Heart right ventricle (tissue), 16 donors: ENCODE results near the gene PCDHB13. TPM values are rescaled to one million over a fixed set of nuclear protein-coding genes. Genes with fewer than 3 reads are reported as not detected.
"Not testable (repeated sequence)": the region's sequence is repeated elsewhere in the genome, so short reads cannot be mapped to it uniquely, and the experiment has no call there.

Experiments used
- ATAC-seq, 8 donors: fragments of 200-7000 bp; cut with Tn5 transposase; one replicate each; pipeline ENCODE4 v1.9.1; 2020; ENCODE audit warnings: mild to moderate bottlenecking in 8 of 8, moderate library complexity in 8 of 8, moderate number of reproducible peaks in 1 of 8
- DNase-seq, 2 donors: peaks; one replicate each; pipeline ENCODE4 v3.0.0-alpha.2; 2020
- H3K27ac ChIP-seq, 10 donors: fragments of 200-600 bp; sonication (generic) in 2 of 10; one replicate each; pipeline versions ENCODE4 v1.5.0 to v1.8.0; 2020 to 2022; ENCODE audit warnings: mild to moderate bottlenecking in 3 of 10
- H3K27me3 ChIP-seq, 7 donors: fragments of 200-600 bp; one replicate each; pipeline ENCODE4 v1.8.0; 2021 to 2022; ENCODE audit warnings: mild to moderate bottlenecking in 2 of 7
- H3K36me3 ChIP-seq, 9 donors: fragments of 200-600 bp; sonication (generic) in 1 of 9; one replicate each; pipeline versions ENCODE4 v1.5.0 to v1.8.0; 2020 to 2022; ENCODE audit warnings: mild to moderate bottlenecking in 2 of 9
- H3K4me1 ChIP-seq, 9 donors: fragments of 200-600 bp; sonication (generic) in 1 of 9; one replicate each; pipeline versions ENCODE4 v1.5.0 to v1.8.0; 2020 to 2022; ENCODE audit warnings: mild to moderate bottlenecking in 4 of 9
- H3K4me3 ChIP-seq, 10 donors: fragments of 200-600 bp; sonication (generic) in 2 of 10; one replicate each; pipeline versions ENCODE4 v1.5.0 to v1.8.0; 2020 to 2022; ENCODE audit warnings: mild to moderate bottlenecking in 7 of 10, moderate library complexity in 2 of 10
- H3K9me3 ChIP-seq, 11 donors: fragments of 200-600 bp in 10 of 11; sonication (generic) in 2 of 11; one replicate each; pipeline versions ENCODE4 v1.5.0 to v1.8.0; 2013 to 2022; ENCODE audit warnings: mild to moderate bottlenecking in 2 of 11, control low read depth in 1 of 11, moderate library complexity in 1 of 11
- WGBS, 2 donors: extraction: QIAGEN DNeasy Blood & Tissue Kit; methylation state at CpG; one replicate each; pipeline ENCODE4 v1.1.7; 2013; ENCODE audit warnings: inconsistent platforms in 1 of 2; 5-methylcytosine and 5-hydroxymethylcytosine counted together
- intact Hi-C, 10 donors: fragments of 100-400 bp; cut with DNase I; formaldehyde crosslinking; loops; one replicate each; pipeline versions ENCODE4 v1.11.1 to v1.14.2; 2022
- polyA plus RNA-seq, 2 donors: library from polyadenylated mRNA; stranded (reverse); fragments of 200-250 nt; gene quantifications; one replicate each; pipeline ENCODE4 v1.2.3, GENCODE V29; 2013
- total RNA-seq, 10 donors: library from RNA; stranded (reverse); fragmentation: NEBNext Ultra II Directional in 3 of 10; extraction: Animal tissue kit (Norgen Biotek cat#: 25700) in 3 of 10; gene quantifications; one replicate each; pipeline versions ENCODE4 v1.2.1 to v1.2.4, GENCODE V29; 2021 to 2023
- TF ChIP-seq, protein P1 (sequence below), 9 donors: fragments of 200-600 bp; sonication (generic) in 2 of 9; IDR thresholded peaks; one replicate each; pipeline versions ENCODE4 v1.5.0 to v1.8.0; 2021 to 2022; ENCODE audit warnings: antibody characterized with exemption in 9 of 9, mild to moderate bottlenecking in 5 of 9, moderate library complexity in 1 of 9
- donor health status: Arrhythmogenic right ventricular cardiomyopathy.
- donor health status: ischemic (EF 13 %, LVEDD 7.1; RV severe dilation, severe dysfunction).
- donor health status: healthy with polysubstance abuse.
- donor health status: DM: no; HTN: yes; CAD: no.
- donor health status: DM: no; HTN: no; CAD: no.
- donor health status: ischemic (EF 25% LVEDD 6.9; RV normal size, moderate dysfunction).
- donor health status: ischemic (EF 25% LVEDD 5.7; RV mildly dilated, moderate dysfunction).
- donor health status: healthy.
- donor health status: DM: yes; HTN: yes; CAD: no.
- donor health status: Ischemic cardiomyopathy.
- donor health status: ischemic (EF 35%, LVEDD 5.7; RV mildly dilated, moderate dysfunction).
- donor health status: nonischemic (EF 11% LVEDD 7.7; RV severe dilation, severe dysfunction).
- donor health status: DM: yes; HTN: yes; CAD: no.
- donor health status: PGD.
- donor health status: ischemic (EF 29% LVEDD 5.4; RV normal size, mild dysfunction).
- donor health status: nonischemic (EF 23%, LVEDD 6.1; RV moderate dilation, normal function).

The PCDHB13 gene
- total and polyA plus RNA-seq, 12 donors: 1.0 to 5.4 (median 3.3) TPM

DNA sequence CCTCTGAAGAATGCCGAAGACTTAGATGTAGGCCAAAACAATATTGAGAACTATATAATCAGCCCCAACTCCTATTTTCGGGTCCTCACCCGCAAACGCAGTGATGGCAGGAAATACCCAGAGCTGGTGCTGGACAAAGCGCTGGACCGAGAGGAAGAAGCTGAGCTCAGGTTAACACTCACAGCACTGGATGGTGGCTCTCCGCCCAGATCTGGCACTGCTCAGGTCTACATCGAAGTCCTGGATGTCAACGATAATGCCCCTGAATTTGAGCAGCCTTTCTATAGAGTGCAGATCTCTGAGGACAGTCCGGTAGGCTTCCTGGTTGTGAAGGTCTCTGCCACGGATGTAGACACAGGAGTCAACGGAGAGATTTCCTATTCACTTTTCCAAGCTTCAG lies 864 bp downstream of the PCDHB13 start:
- peaks cover 0 to 93% (median 46%) of the 10 kb centered on the region in 11 donors for H3K9me3 ChIP-seq
- H3K27ac ChIP-seq, DNase-seq, H3K4me1 ChIP-seq: not testable (repeated sequence)
- 50 to 51% methylated on average over 10 of the region's 12 CpGs for WGBS, 2 donors
- peaks cover 0 to 25% (median 5%) of the 10 kb centered on the region in 7 donors for H3K27me3 ChIP-seq
- peak overlapping the region in 2 of 10 donors; percentile 5 to 20 for H3K4me3 ChIP-seq
- intact Hi-C loops: loop anchor here in 4 of 10 donors (10.0 kb wide), 2 partner anchors 200 to 350 kb away; partner anchors contain the start of genes PCDHGA10 (in 1 of the 4) and PCDHGB7 (in 1 of the 4)
- peak in 2 of 8 donors; percentile 39 to 44 for ATAC-seq
- peaks cover 0 to 26% (median 0%) of the 10 kb centered on the region in 9 donors for H3K36me3 ChIP-seq

DNA sequence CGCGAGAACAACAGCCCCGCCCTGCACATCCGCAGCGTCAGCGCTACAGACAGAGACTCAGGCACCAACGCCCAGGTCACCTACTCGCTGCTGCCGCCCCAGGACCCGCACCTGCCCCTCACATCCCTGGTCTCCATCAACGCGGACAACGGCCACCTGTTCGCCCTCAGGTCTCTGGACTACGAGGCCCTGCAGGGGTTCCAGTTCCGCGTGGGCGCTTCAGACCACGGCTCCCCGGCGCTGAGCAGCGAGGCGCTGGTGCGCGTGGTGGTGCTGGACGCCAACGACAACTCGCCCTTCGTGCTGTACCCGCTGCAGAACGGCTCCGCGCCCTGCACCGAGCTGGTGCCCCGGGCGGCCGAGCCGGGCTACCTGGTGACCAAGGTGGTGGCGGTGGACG lies 1.8 kb downstream of the PCDHB13 start:
- not testable (repeated sequence) for ATAC-seq, H3K4me3 ChIP-seq, DNase-seq, H3K27ac ChIP-seq, H3K4me1 ChIP-seq
- WGBS, 2 donors: 31% methylated on average over 28 to 34 of the region's 40 CpGs
- intact Hi-C loops: loop anchor here in 4 of 10 donors (10.0 kb wide), 2 partner anchors 199 to 349 kb away; partner anchors contain the start of genes PCDHGA10 (in 1 of the 4) and PCDHGB7 (in 1 of the 4)
- peaks cover 0 to 29% (median 0%) of the 10 kb centered on the region in 9 donors for H3K36me3 ChIP-seq
- H3K27me3 ChIP-seq: peaks cover 0 to 19% (median 4%) of the 10 kb centered on the region in 7 donors
- H3K9me3 ChIP-seq: peaks cover 0 to 93% (median 45%) of the 10 kb centered on the region in 11 donors

DNA sequence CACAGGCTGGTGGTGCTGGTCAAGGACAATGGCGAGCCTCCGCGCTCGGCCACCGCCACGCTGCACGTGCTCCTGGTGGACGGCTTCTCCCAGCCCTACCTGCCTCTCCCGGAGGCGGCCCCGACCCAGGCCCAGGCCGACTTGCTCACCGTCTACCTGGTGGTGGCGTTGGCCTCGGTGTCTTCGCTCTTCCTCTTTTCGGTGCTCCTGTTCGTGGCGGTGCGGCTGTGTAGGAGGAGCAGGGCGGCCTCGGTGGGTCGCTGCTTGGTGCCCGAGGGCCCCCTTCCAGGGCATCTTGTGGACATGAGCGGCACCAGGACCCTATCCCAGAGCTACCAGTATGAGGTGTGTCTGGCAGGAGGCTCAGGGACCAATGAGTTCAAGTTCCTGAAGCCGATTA lies 2.3 kb downstream of the PCDHB13 start:
- H3K27ac ChIP-seq, H3K4me1 ChIP-seq, ATAC-seq, H3K4me3 ChIP-seq, DNase-seq: not testable (repeated sequence)
- peaks cover 0 to 94% (median 50%) of the 10 kb centered on the region in 11 donors for H3K9me3 ChIP-seq
- intact Hi-C loops: loop anchor here in 4 of 10 donors (10.0 kb wide), 2 partner anchors 199 to 349 kb away; partner anchors contain the start of genes PCDHGA10 (in 1 of the 4) and PCDHGB7 (in 1 of the 4)
- H3K36me3 ChIP-seq: peaks cover 0 to 29% (median 0%) of the 10 kb centered on the region in 9 donors
- 24 to 34% methylated on average over 18 to 21 of the region's 26 CpGs for WGBS, 2 donors
- H3K27me3 ChIP-seq: peaks cover 0 to 16% (median under 1%) of the 10 kb centered on the region in 7 donors

DNA sequence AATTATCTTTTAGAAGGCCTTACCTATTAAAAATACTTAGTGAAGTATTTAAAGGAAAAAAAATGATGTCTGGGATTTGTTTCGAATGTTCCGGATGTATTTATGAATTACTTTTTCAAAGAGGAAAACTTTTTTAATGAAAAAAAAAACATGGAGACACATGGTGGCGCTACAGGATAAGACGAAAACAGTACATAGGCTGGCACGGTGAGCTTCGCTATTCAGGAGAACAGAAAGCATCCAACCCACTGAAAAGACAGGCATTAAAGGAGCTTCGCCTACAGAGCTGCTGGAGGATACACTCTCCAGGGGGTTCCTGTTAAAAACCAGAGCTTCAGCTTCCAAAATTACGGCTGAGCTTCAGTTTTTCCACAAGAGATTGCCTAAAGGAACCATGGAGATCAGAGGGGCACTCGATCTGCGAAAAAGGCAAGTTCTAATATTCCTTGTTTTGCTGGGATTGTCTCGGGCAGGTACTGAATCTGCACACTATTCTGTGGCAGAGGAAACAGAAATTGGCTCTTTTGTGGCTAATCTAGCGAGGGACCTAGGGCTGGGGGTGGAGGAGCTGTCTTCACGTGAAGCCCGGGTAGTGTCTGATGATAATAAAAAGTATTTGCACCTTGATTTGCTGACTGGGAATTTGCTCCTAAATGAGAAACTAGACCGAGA lies 9.5 kb downstream of the PCDHB13 start, which contains the start of gene PCDHB14:
PCDHB14 (plus strand) TSS at position 232 of the 672 bp plus-strand sequence; CDS start at position 395, 163 bp downstream.
- ATAC-seq: peak in 1 of 8 donors; percentile 65
- 25 to 26% methylated on average over 15 of the region's 15 CpGs for WGBS, 2 donors
- peaks cover 0 to 98% (median 56%) of the 10 kb centered on the region in 11 donors for H3K9me3 ChIP-seq

DNA sequence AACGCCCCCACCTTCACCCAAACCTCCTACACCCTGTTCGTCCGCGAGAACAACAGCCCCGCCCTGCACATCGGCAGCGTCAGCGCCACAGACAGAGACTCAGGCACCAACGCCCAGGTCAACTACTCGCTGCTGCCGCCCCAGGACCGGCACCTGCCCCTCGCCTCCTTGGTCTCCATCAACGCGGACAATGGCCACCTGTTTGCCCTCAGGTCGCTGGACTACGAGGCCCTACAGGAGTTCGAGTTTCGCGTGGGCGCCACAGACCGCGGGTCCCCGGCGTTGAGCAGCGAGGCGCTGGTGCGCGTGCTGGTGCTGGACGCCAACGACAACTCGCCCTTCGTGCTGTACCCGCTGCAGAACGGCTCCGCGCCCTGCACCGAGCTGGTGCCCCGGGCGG lies 11.1 kb downstream of the PCDHB13 start:
- Histone ChIP-seq H3K27me3 (peaks cover 0 to 13% (median 0%) of the 10 kb centered on the region in 7 donors), H3K9me3 (peaks cover 0 to 94% (median 59%) of the 10 kb centered on the region in 11 donors)
- WGBS, 2 donors: 20% methylated on average over 32 to 34 of the region's 40 CpGs
- not testable (repeated sequence) for ATAC-seq, DNase-seq, H3K36me3 ChIP-seq, H3K4me3 ChIP-seq, H3K27ac ChIP-seq, H3K4me1 ChIP-seq
- intact Hi-C loops: loop anchor here in 3 of 10 donors (5.0 to 10.0 kb wide), 3 partner anchors 90 to 342 kb away; no protein-coding TSS in a partner anchor

More for the DNA sequence above, 9.5 kb downstream of the PCDHB13 start, which contains the start of gene PCDHB14:
- TF ChIP-seq, protein P1, sequence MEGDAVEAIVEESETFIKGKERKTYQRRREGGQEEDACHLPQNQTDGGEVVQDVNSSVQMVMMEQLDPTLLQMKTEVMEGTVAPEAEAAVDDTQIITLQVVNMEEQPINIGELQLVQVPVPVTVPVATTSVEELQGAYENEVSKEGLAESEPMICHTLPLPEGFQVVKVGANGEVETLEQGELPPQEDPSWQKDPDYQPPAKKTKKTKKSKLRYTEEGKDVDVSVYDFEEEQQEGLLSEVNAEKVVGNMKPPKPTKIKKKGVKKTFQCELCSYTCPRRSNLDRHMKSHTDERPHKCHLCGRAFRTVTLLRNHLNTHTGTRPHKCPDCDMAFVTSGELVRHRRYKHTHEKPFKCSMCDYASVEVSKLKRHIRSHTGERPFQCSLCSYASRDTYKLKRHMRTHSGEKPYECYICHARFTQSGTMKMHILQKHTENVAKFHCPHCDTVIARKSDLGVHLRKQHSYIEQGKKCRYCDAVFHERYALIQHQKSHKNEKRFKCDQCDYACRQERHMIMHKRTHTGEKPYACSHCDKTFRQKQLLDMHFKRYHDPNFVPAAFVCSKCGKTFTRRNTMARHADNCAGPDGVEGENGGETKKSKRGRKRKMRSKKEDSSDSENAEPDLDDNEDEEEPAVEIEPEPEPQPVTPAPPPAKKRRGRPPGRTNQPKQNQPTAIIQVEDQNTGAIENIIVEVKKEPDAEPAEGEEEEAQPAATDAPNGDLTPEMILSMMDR (IDR thresholded peaks at IDR 0.05): peak in 6 of 9 donors; percentile 15 to 43 (median 26)
- H3K27ac ChIP-seq: no peak within 1 kb of the TSS
- peak within 1 kb of the TSS in 7 of 10 donors; percentile 12 to 40 (median 29) for H3K4me3 ChIP-seq
- no peaks in the 10 kb centered on the region for H3K4me1 ChIP-seq
- H3K36me3 ChIP-seq: peaks cover 0 to 24% (median 0%) of the 10 kb centered on the region in 9 donors
- peaks cover 0 to 13% (median 0%) of the 10 kb centered on the region in 7 donors for H3K27me3 ChIP-seq
- intact Hi-C loops: loop anchor here in 3 of 10 donors (5.0 to 10.0 kb wide), 3 partner anchors 92 to 344 kb away; no protein-coding TSS in a partner anchor
- no peak for DNase-seq

DNA sequence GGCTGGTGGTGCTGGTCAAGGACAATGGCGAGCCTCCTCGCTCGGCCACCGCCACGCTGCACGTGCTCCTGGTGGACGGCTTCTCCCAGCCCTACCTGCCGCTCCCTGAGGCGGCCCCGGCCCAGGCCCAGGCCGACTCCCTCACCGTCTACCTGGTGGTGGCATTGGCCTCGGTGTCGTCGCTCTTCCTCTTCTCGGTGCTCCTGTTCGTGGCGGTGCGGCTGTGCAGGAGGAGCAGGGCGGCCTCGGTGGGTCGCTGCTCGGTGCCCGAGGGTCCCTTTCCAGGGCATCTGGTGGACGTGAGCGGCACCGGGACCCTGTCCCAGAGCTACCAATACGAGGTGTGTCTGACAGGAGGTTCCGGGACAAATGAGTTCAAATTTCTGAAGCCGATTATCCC lies 11.7 kb downstream of the PCDHB13 start:
- H3K36me3 ChIP-seq, ATAC-seq, H3K4me1 ChIP-seq, H3K4me3 ChIP-seq, H3K27ac ChIP-seq, DNase-seq: not testable (repeated sequence)
- peaks cover 0 to 13% (median 0%) of the 10 kb centered on the region in 7 donors for H3K27me3 ChIP-seq
- 25 to 29% methylated on average over 20 to 30 of the region's 30 CpGs for WGBS, 2 donors
- intact Hi-C loops: loop anchor here in 2 of 10 donors (10.0 kb wide), 2 partner anchors 89 to 339 kb away; no protein-coding TSS in a partner anchor
- peaks cover 0 to 93% (median 55%) of the 10 kb centered on the region in 11 donors for H3K9me3 ChIP-seq
